ENCODE measurements around the gene USP25.

USP25 gene

DNA sequence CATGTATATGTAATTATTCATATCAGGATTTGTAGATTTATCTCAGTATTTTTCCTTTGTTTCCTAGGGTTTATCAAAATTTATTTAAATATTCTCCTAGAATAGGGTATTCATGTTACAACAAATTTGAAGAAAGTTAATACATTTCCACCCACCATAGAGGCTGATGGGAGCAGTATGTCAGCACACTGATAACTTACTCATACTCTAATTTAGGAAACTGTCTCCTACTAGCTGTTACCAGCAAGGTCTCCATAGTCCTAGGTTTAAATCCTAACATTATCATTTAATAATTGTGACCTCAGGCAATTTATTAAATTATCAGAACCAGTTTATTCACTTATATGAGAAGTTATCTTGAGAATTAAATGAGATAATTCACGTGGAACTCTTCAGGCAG lies 127.0 kb downstream of the USP25 start:
- DNase-seq (ENCODE audit: low spot score) (no peak), ATAC-seq (ENCODE audit: low read depth) (no peak)
- H3K27me3 ChIP-seq (ENCODE audit: insufficient read depth, poor library complexity, severe bottlenecking) = no peaks in the 10 kb centered on the region
- no peaks in the 10 kb centered on the region for H3K9me3 ChIP-seq (ENCODE audit: severe bottlenecking)
- H3K4me3 ChIP-seq (ENCODE audit: severe bottlenecking) = no peak overlapping the region
- no peak overlapping the region for H3K27ac ChIP-seq (ENCODE audit: poor library complexity, severe bottlenecking)
- no peaks in the 10 kb centered on the region for H3K4me1 ChIP-seq (ENCODE audit: insufficient read depth, poor library complexity, severe bottlenecking)
- TF ChIP-seq, protein P1, sequence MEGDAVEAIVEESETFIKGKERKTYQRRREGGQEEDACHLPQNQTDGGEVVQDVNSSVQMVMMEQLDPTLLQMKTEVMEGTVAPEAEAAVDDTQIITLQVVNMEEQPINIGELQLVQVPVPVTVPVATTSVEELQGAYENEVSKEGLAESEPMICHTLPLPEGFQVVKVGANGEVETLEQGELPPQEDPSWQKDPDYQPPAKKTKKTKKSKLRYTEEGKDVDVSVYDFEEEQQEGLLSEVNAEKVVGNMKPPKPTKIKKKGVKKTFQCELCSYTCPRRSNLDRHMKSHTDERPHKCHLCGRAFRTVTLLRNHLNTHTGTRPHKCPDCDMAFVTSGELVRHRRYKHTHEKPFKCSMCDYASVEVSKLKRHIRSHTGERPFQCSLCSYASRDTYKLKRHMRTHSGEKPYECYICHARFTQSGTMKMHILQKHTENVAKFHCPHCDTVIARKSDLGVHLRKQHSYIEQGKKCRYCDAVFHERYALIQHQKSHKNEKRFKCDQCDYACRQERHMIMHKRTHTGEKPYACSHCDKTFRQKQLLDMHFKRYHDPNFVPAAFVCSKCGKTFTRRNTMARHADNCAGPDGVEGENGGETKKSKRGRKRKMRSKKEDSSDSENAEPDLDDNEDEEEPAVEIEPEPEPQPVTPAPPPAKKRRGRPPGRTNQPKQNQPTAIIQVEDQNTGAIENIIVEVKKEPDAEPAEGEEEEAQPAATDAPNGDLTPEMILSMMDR (IDR thresholded peaks at IDR 0.05; ENCODE audit: poor library complexity, severe bottlenecking) = no peak
- H3K36me3 ChIP-seq (ENCODE audit: low read depth) = peaks cover 10% of the 10 kb centered on the region

- H3K4me3 ChIP-seq (ENCODE audit: severe bottlenecking) = no peak overlapping the region
- no peak for DNase-seq (ENCODE audit: low spot score)
- TF ChIP-seq, protein P1 (IDR thresholded peaks at IDR 0.05; ENCODE audit: poor library complexity, severe bottlenecking) = no peak
- no peak overlapping the region for H3K27ac ChIP-seq (ENCODE audit: poor library complexity, severe bottlenecking)
- H3K4me1 ChIP-seq (ENCODE audit: insufficient read depth, poor library complexity, severe bottlenecking) = no peaks in the 10 kb centered on the region
- peaks cover 10% of the 10 kb centered on the region for H3K36me3 ChIP-seq (ENCODE audit: low read depth)
- ATAC-seq (ENCODE audit: low read depth) = no peak
- H3K27me3 ChIP-seq (ENCODE audit: insufficient read depth, poor library complexity, severe bottlenecking) = no peaks in the 10 kb centered on the region
- no peaks in the 10 kb centered on the region for H3K9me3 ChIP-seq (ENCODE audit: severe bottlenecking)
These were observed 128.0 kb downstream of the USP25 start for GRCh38 chr21:15857740-15858139.

- DNase-seq (ENCODE audit: low spot score) (no peak), ATAC-seq (ENCODE audit: low read depth) (no peak)
- Histone ChIP-seq H3K27ac (ENCODE audit: poor library complexity, severe bottlenecking) (no peak overlapping the region), H3K36me3 (ENCODE audit: low read depth) (peaks cover 24% of the 10 kb centered on the region), H3K27me3 (ENCODE audit: insufficient read depth, poor library complexity, severe bottlenecking) (no peaks in the 10 kb centered on the region), H3K9me3 (ENCODE audit: severe bottlenecking) (no peaks in the 10 kb centered on the region), H3K4me3 (ENCODE audit: severe bottlenecking) (no peak overlapping the region), H3K4me1 (ENCODE audit: insufficient read depth, poor library complexity, severe bottlenecking) (no peaks in the 10 kb centered on the region)
- TF ChIP-seq, protein P1 (IDR thresholded peaks at IDR 0.05; ENCODE audit: poor library complexity, severe bottlenecking) = no peak
These were observed 130.8 kb downstream of the USP25 start for GRCh38 chr21:15860541-15860940.

- H3K36me3 ChIP-seq (ENCODE audit: low read depth) = peaks cover 68% of the 10 kb centered on the region
- ATAC-seq (ENCODE audit: low read depth) = no peak
- H3K4me3 ChIP-seq (ENCODE audit: severe bottlenecking) = no peak overlapping the region
- H3K27me3 ChIP-seq (ENCODE audit: insufficient read depth, poor library complexity, severe bottlenecking) = no peaks in the 10 kb centered on the region
- no peak overlapping the region for H3K27ac ChIP-seq (ENCODE audit: poor library complexity, severe bottlenecking)
- TF ChIP-seq, protein P1 (IDR thresholded peaks at IDR 0.05; ENCODE audit: poor library complexity, severe bottlenecking) = no peak
- H3K9me3 ChIP-seq (ENCODE audit: severe bottlenecking) = no peaks in the 10 kb centered on the region
- no peaks in the 10 kb centered on the region for H3K4me1 ChIP-seq (ENCODE audit: insufficient read depth, poor library complexity, severe bottlenecking)
- no peak for DNase-seq (ENCODE audit: low spot score)
These were observed 139.2 kb downstream of the USP25 start for GRCh38 chr21:15868940-15869339.

DNA sequence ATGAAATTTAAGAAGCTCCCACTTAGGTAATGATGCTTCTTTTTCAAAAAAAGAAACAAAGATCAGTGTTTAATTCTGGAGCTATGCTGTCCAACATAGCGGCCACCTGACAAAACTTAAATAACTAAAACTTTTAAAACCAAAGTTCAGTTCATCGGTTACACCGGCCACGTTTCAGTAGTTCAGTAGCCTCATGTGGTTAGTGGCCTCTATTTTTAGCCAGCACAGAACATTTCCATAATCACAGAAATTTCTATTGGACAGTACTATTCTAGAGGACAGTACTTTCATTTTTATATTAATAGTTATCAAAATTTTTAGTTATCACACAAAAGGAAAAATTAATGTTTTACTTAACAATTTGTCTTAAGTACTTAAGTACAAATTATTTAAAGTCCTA lies 141.0 kb downstream of the USP25 start:
- peaks cover 73% of the 10 kb centered on the region for H3K36me3 ChIP-seq (ENCODE audit: low read depth)

More for the DNA sequence above, 141.0 kb downstream of the USP25 start:
- no peaks in the 10 kb centered on the region for H3K27me3 ChIP-seq (ENCODE audit: insufficient read depth, poor library complexity, severe bottlenecking)
- no peak for ATAC-seq (ENCODE audit: low read depth)
- peaks cover 4% of the 10 kb centered on the region for H3K4me1 ChIP-seq (ENCODE audit: insufficient read depth, poor library complexity, severe bottlenecking)
- TF ChIP-seq, protein P1 (IDR thresholded peaks at IDR 0.05; ENCODE audit: poor library complexity, severe bottlenecking) = no peak
- no peaks in the 10 kb centered on the region for H3K9me3 ChIP-seq (ENCODE audit: severe bottlenecking)
- H3K27ac ChIP-seq (ENCODE audit: poor library complexity, severe bottlenecking) = no peak overlapping the region
- H3K4me3 ChIP-seq (ENCODE audit: severe bottlenecking) = no peak overlapping the region
- DNase-seq (ENCODE audit: low spot score) = no peak

Data from RWPE2 (cell line).